CD14-positive monocyte (primary cell): ENCODE measurements around the gene ANKRD44. TPM values are rescaled to one million over a fixed set of nuclear protein-coding genes. Genes with fewer than 3 reads are reported as not detected.
A peak's percentile ranks its signal among the peaks of the same experiment; 100 is the strongest.

Source experiments
- DNase-seq, 3 donors: peaks; one replicate each; pipeline ENCODE4 v3.0.0-alpha.2; 2011 to 2022
- H2AFZ ChIP-seq: 2 replicates; pipeline ENCODE4 v1.6.0; 2012; ENCODE audit warnings: mild to moderate bottlenecking, low read depth, low read length, inconsistent platforms; ENCODE audit not compliant: insufficient read depth, poor library complexity, severe bottlenecking
- H3K27ac ChIP-seq, 2 donors: 1 replicate in 1 of 2; 2 replicates in 1 of 2; pipeline ENCODE4 v1.5.1; 2012 to 2013; ENCODE audit warnings: low read length in 2 of 2, control low read depth in 1 of 2, inconsistent platforms in 1 of 2, low read depth in 1 of 2, mild to moderate bottlenecking in 1 of 2
- H3K27me3 ChIP-seq, 2 donors: one replicate each; pipeline versions ENCODE4 v1.6.0 to v1.6.1; 2011 to 2013; ENCODE audit warnings: low read length in 2 of 2; ENCODE audit not compliant: control insufficient read depth in 2 of 2, insufficient read depth in 2 of 2
- H3K36me3 ChIP-seq, 2 donors: replicated peaks in 1 of 2; 1 replicate in 1 of 2; 2 replicates in 1 of 2; pipeline versions ENCODE4 v1.5.1 to v1.6.1; 2012 to 2013; ENCODE audit warnings: low read length in 2 of 2, control low read depth in 1 of 2, inconsistent platforms in 1 of 2, mild to moderate bottlenecking in 1 of 2; ENCODE audit not compliant: insufficient read depth in 2 of 2, control insufficient read depth in 1 of 2
- H3K4me1 ChIP-seq, 2 donors: 1 replicate in 1 of 2; 2 replicates in 1 of 2; pipeline versions ENCODE4 v1.5.1 to v1.6.1; 2012 to 2013; ENCODE audit warnings: low read length in 2 of 2, control low read depth in 1 of 2, inconsistent platforms in 1 of 2, mild to moderate bottlenecking in 1 of 2, moderate library complexity in 1 of 2; ENCODE audit not compliant: insufficient read depth in 2 of 2, control insufficient read depth in 1 of 2
- H3K4me2 ChIP-seq: replicated peaks from 2 replicates; pipeline ENCODE3; 2012; ENCODE audit warnings: low read length, moderate library complexity, mild to moderate bottlenecking; ENCODE audit not compliant: poor library complexity, severe bottlenecking; ENCODE audit errors: extremely low read depth
- H3K4me3 ChIP-seq, 3 experiments: fragments of 200-600 bp in 1 of 3; sonication (generic) in 1 of 3; replicated peaks in 1 of 3; 1 replicate in 2 of 3; 2 replicates in 1 of 3; pipeline ENCODE4 v1.5.1; 2011 to 2013; ENCODE audit warnings: low read length in 3 of 3, mild to moderate bottlenecking in 3 of 3, control low read depth in 2 of 3, low read depth in 2 of 3, inconsistent platforms in 1 of 3, moderate library complexity in 1 of 3
- H3K79me2 ChIP-seq: 2 replicates; pipeline ENCODE4 v1.6.0; 2012; ENCODE audit warnings: mild to moderate bottlenecking, control low read depth, inconsistent platforms, low read length, moderate library complexity; ENCODE audit not compliant: insufficient read depth
- H3K9ac ChIP-seq: 2 replicates; pipeline ENCODE4 v1.6.0; 2017; ENCODE audit warnings: low read length, mild to moderate bottlenecking; ENCODE audit not compliant: insufficient read depth, poor library complexity, severe bottlenecking
- H3K9me3 ChIP-seq, 2 donors: replicated peaks in 1 of 2; 1 replicate in 1 of 2; 2 replicates in 1 of 2; pipeline versions ENCODE4 v1.5.1 to v1.6.1; 2012 to 2013; ENCODE audit warnings: low read length in 2 of 2, control low read depth in 1 of 2; ENCODE audit not compliant: control insufficient read depth in 1 of 2, insufficient read depth in 1 of 2
- H4K20me1 ChIP-seq: 2 replicates; pipeline ENCODE4 v1.6.0; 2012; ENCODE audit warnings: mild to moderate bottlenecking, low read length, control low read depth, moderate library complexity; ENCODE audit not compliant: insufficient read depth
- H3K27ac Mint-ChIP-seq, 7 donors: one replicate each; pipeline ENCODE4 v1.8.0; 2020; ENCODE audit warnings: mild to moderate bottlenecking in 7 of 7, mixed read lengths in 7 of 7, moderate library complexity in 6 of 7, inconsistent platforms in 2 of 7
- H3K27me3 Mint-ChIP-seq, 3 donors: one replicate each; pipeline ENCODE4 v1.8.0; 2021 to 2022; ENCODE audit warnings: low read depth in 3 of 3, mild to moderate bottlenecking in 3 of 3, mixed read lengths in 3 of 3, moderate library complexity in 3 of 3, inconsistent platforms in 1 of 3
- H3K36me3 Mint-ChIP-seq, 2 donors: one replicate each; pipeline ENCODE4 v1.8.0; 2020; ENCODE audit warnings: mixed read lengths in 2 of 2, inconsistent platforms in 1 of 2, mild to moderate bottlenecking in 1 of 2
- H3K4me1 Mint-ChIP-seq: one replicate; pipeline ENCODE4 v1.8.0; 2020; ENCODE audit warnings: mild to moderate bottlenecking, mixed read lengths
- H3K4me3 Mint-ChIP-seq, 2 donors: one replicate each; pipeline ENCODE4 v1.8.0; 2020; ENCODE audit warnings: mild to moderate bottlenecking in 2 of 2, mixed read lengths in 2 of 2, moderate library complexity in 1 of 2
- H3K9me3 Mint-ChIP-seq, 7 donors: one replicate each; pipeline ENCODE4 v1.8.0; 2020 to 2022; ENCODE audit warnings: mixed read lengths in 7 of 7, mild to moderate bottlenecking in 6 of 7, moderate library complexity in 6 of 7, inconsistent platforms in 2 of 7
- CTCF ChIP-seq: fragments of 200-600 bp; IDR thresholded peaks from one replicate; pipeline ENCODE4 v1.8.0; 2022; ENCODE audit warnings: antibody characterized with exemption, mild to moderate bottlenecking
- WGBS: methylation state at CpG from one replicate; pipeline ENCODE4 v1.1.5; 2013; ENCODE audit warnings: missing lambda C conversion rate; ENCODE audit not compliant: insufficient coverage; 5-methylcytosine and 5-hydroxymethylcytosine counted together
- intact Hi-C, 2 donors: fragments of 100-400 bp; cut with micrococcal nuclease; formaldehyde crosslinking; loops; one replicate each; pipeline versions ENCODE4 v1.15.0 to v1.15.1; 2023
- polyA plus RNA-seq, 3 donors: library from polyadenylated mRNA; depleted of rRNA in 1 of 3; unstranded in 2 of 3; stranded (reverse) in 1 of 3; fragments of 300-500 nt in 2 of 3; fragments of >200 nt in 1 of 3; fragmentation: Illumina TruSeq in 2 of 3; gene quantifications; 1 replicate in 2 of 3; 2 replicates in 1 of 3; pipeline ENCODE4 v1.2.3, GENCODE V29; 2012 to 2021

ANKRD44 gene
- polyA plus RNA-seq, 3 donors: 55.7 to 91.9 (median 64.9) TPM

DNA sequence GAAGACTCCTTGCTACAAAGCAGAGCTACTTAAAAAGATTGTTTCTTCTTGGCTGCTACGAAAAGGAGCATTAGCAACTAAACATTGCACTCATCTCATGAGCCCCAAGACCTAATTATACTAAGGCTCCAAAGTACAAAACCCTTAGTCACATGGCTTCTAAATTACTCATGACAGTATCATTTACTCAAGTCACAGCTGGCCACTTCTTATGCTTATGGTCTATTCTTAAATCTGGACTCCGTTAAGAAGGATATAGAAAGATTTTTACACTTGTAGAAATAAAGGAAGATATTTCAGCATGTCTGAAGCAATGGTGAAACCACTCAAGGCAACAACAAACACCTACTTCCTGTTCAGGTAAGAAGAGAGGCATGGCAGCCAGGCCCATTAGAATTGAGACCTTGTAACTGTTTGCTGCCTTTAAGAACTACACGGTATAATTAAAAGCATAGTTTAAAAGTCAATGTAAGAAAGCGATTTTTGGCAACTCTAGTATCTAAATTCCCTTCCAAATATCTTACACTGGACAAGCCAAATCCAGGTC is 12.7 kb downstream of the ANKRD44 start:
- peaks cover 100% of the 10 kb centered on the region for H3K79me2 ChIP-seq
- H3K4me2 ChIP-seq: peak overlapping the region; percentile 75
- Mint-ChIP-seq H3K27ac (peak overlapping the region; percentile 36 to 91 (median 79)), H3K9me3 (peaks cover 0 to 3% (median 0%) of the 10 kb centered on the region in 7 donors), H3K27me3 (peaks cover 0 to 6% (median 0%) of the 10 kb centered on the region in 3 donors), H3K4me3 (no peak overlapping the region), H3K4me1 (peaks cover 80% of the 10 kb centered on the region), H3K36me3 (peaks cover 35 to 42% of the 10 kb centered on the region in 2 donors)
- DNase-seq: peak in 2 of 3 donors; percentile 33 to 46
- no peaks in the 10 kb centered on the region for H3K27me3 ChIP-seq
- no peak for TF ChIP-seq CTCF
- H3K4me3 ChIP-seq: peak overlapping the region in 1 of 3 experiments; percentile 65
- H2AFZ ChIP-seq: no peak overlapping the region
- peaks cover 59 to 71% of the 10 kb centered on the region in 2 donors for H3K4me1 ChIP-seq
- no peak overlapping the region for H3K9ac ChIP-seq
- no peaks in the 10 kb centered on the region for H3K9me3 ChIP-seq
- intact Hi-C loops: no loop called here
- WGBS: 82% methylated on average over 1 of the region's 4 CpGs
- H3K27ac ChIP-seq: peak overlapping the region in 1 of 2 donors; percentile 81
- peaks cover 4 to 5% of the 10 kb centered on the region in 2 donors for H3K36me3 ChIP-seq
- H4K20me1 ChIP-seq: peaks cover 92% of the 10 kb centered on the region

GRCh38 chr2:197297266-197297665 is 13.3 kb downstream of the ANKRD44 start:
- Mint-ChIP-seq H3K36me3 (peaks cover 38 to 39% of the 10 kb centered on the region in 2 donors), H3K27me3 (peaks cover 0 to 6% (median 0%) of the 10 kb centered on the region in 3 donors), H3K27ac (peak overlapping the region; percentile 85 to 94 (median 91)), H3K9me3 (peaks cover 0 to 3% (median 0%) of the 10 kb centered on the region in 7 donors), H3K4me3 (peak overlapping the region in 1 of 2 donors; percentile 78), H3K4me1 (peaks cover 81% of the 10 kb centered on the region)
- intact Hi-C loops: no loop called here
- peaks cover 100% of the 10 kb centered on the region for H3K79me2 ChIP-seq
- no peak overlapping the region for H2AFZ ChIP-seq
- no peaks in the 10 kb centered on the region for H3K9me3 ChIP-seq
- H3K9ac ChIP-seq: no peak overlapping the region
- peaks cover 4 to 5% of the 10 kb centered on the region in 2 donors for H3K36me3 ChIP-seq
- TF ChIP-seq CTCF: no peak
- DNase-seq: peak in 1 of 3 donors; percentile 32
- H3K27me3 ChIP-seq: no peaks in the 10 kb centered on the region
- H3K27ac ChIP-seq: peak overlapping the region in 1 of 2 donors; percentile 81
- peak overlapping the region; percentile 75 for H3K4me2 ChIP-seq
- peaks cover 92% of the 10 kb centered on the region for H4K20me1 ChIP-seq
- peaks cover 59 to 71% of the 10 kb centered on the region in 2 donors for H3K4me1 ChIP-seq
- H3K4me3 ChIP-seq: peak overlapping the region in 2 of 3 experiments; percentile 27 to 65
- WGBS: no CpG with 5 or more reads among the region's 2 CpGs
